Vagina (tissue), 2 donors: ENCODE measurements around the gene SAMD4B.

Source experiments
- POLR2A ChIP-seq, 2 donors: fragments of 450-650 bp; IDR thresholded peaks; one replicate each; pipeline ENCODE4 v1.6.1; 2017; ENCODE audit warnings: antibody characterized with exemption in 2 of 2, mild to moderate bottlenecking in 2 of 2, moderate library complexity in 2 of 2
- TF ChIP-seq, protein P1 (sequence below), 3 experiments: fragments of 450-650 bp in 2 of 3; fragments of 200-600 bp in 1 of 3; sonication (generic) in 1 of 3; IDR thresholded peaks; one replicate each; pipeline ENCODE4 v1.5.1; 2017 to 2019; ENCODE audit warnings: antibody characterized with exemption in 3 of 3, mild to moderate bottlenecking in 2 of 3, moderate library complexity in 2 of 3

DNA sequence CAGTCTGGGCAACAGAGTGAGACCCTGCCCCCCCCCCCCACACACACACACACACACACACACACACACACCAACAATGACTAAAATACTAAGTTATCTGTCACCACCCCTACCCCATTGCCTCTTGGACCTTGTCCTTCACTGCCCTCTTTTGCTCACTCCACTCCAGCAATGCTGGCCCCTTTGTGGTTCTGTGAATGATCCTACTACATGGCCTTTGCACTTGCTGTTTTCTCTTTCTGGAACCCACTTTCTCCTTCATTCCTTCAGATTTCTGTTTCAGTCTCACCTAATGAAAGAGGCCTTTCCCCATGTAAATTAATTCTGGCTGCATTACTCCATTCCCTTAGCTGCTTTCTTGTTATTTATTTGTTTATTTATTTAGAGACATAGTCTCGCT is 2.5 kb upstream of the SAMD4B start:
- no peak for TF ChIP-seq POLR2A (IDR thresholded peaks at IDR 0.05)
- TF ChIP-seq, protein P1, sequence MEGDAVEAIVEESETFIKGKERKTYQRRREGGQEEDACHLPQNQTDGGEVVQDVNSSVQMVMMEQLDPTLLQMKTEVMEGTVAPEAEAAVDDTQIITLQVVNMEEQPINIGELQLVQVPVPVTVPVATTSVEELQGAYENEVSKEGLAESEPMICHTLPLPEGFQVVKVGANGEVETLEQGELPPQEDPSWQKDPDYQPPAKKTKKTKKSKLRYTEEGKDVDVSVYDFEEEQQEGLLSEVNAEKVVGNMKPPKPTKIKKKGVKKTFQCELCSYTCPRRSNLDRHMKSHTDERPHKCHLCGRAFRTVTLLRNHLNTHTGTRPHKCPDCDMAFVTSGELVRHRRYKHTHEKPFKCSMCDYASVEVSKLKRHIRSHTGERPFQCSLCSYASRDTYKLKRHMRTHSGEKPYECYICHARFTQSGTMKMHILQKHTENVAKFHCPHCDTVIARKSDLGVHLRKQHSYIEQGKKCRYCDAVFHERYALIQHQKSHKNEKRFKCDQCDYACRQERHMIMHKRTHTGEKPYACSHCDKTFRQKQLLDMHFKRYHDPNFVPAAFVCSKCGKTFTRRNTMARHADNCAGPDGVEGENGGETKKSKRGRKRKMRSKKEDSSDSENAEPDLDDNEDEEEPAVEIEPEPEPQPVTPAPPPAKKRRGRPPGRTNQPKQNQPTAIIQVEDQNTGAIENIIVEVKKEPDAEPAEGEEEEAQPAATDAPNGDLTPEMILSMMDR (IDR thresholded peaks at IDR 0.05), result no peak
